Measurements from ENCODE around the gene GNAI3. TPM values are rescaled to one million over a fixed set of nuclear protein-coding genes. Genes with fewer than 3 reads are reported as not detected.

GNAI3 gene
- total RNA-seq, 1 donor from 2014 or later: 6.7 TPM

DNA sequence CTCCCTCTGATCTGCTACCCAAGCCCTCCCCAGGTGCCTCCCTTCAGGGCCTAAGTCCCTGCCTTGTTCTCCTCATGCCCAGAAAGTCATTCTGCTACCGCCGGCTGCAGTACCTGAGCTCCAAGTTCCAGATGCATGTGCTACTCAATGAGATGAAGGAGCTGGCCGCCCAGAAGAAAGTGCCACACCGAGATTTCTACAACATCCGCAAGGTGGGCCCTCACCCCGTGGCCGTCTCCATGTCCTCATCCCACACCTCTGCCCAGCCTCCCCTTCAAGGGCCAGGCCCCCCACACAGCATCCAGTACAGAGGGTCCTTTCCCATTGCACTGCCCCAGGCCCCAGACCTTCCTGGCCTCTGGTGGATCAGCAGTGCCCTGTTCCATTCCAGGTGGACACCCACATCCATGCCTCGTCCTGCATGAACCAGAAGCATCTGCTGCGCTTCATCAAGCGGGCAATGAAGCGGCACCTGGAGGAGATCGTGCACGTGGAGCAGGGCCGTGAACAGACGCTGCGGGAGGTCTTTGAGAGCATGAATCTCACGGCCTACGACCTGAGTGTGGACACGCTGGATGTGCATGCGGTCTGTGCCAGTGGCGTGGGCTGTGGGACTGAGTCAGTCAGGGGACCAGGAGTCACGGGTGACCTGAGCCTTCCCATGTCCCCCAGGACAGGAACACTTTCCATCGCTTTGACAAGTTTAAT lies 79.4 kb downstream of the GNAI3 start:
- no peak for ATAC-seq
- no peak overlapping the region for H3K27ac ChIP-seq
- TF ChIP-seq, protein P1, sequence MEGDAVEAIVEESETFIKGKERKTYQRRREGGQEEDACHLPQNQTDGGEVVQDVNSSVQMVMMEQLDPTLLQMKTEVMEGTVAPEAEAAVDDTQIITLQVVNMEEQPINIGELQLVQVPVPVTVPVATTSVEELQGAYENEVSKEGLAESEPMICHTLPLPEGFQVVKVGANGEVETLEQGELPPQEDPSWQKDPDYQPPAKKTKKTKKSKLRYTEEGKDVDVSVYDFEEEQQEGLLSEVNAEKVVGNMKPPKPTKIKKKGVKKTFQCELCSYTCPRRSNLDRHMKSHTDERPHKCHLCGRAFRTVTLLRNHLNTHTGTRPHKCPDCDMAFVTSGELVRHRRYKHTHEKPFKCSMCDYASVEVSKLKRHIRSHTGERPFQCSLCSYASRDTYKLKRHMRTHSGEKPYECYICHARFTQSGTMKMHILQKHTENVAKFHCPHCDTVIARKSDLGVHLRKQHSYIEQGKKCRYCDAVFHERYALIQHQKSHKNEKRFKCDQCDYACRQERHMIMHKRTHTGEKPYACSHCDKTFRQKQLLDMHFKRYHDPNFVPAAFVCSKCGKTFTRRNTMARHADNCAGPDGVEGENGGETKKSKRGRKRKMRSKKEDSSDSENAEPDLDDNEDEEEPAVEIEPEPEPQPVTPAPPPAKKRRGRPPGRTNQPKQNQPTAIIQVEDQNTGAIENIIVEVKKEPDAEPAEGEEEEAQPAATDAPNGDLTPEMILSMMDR (IDR thresholded peaks at IDR 0.05): no peak
- H3K36me3 ChIP-seq: peaks cover 51% of the 10 kb centered on the region
- DNase-seq: no peak
- H3K4me3 ChIP-seq: no peak overlapping the region
- H3K9me3 ChIP-seq: no peaks in the 10 kb centered on the region
- H3K27me3 ChIP-seq (ENCODE audit: low read depth): no peaks in the 10 kb centered on the region
- peaks cover 20% of the 10 kb centered on the region for H3K4me1 ChIP-seq
- intact Hi-C loops (cut with DNase I): no loop called here

DNA sequence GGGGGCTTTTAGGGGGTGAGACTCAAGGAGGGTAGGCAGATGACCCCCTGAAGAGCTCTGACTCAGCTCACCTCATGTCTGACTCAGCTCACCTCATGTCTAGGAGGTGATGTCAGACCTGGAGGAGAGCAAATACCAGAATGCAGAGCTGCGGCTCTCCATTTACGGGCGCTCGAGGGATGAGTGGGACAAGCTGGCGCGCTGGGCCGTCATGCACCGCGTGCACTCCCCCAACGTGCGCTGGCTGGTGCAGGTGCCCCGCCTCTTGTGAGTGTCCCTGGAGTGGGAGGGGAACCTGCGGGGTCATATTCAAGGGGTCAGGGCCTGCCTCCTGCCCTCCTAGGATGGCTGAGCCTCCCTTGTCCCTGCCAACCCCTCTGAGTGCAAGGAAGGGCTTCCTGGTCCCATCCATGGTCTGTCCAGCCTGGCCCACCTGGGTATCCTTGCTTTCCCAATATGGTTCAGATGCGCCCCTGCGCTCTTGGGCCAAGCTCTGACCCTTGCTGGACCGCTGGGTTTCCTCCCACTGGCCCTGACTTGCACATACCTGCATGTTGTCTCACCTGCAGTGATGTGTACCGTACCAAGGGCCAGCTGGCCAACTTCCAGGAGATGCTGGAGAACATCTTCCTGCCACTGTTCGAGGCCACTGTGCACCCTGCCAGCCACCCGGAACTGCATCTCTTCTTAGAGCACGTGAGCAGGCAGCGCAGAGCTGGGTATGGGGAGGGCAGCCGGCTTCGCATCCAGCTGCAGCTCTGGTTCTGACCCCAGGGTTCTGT lies 80.3 kb downstream of the GNAI3 start:
- intact Hi-C loops (cut with DNase I): no loop called here
- no peak overlapping the region for H3K4me3 ChIP-seq
- no peaks in the 10 kb centered on the region for H3K9me3 ChIP-seq
- TF ChIP-seq, protein P1 (IDR thresholded peaks at IDR 0.05): no peak
- DNase-seq (no peak), ATAC-seq (no peak)
- H3K27me3 ChIP-seq (ENCODE audit: low read depth): no peaks in the 10 kb centered on the region
- peaks cover 15% of the 10 kb centered on the region for H3K4me1 ChIP-seq
- H3K36me3 ChIP-seq: peaks cover 51% of the 10 kb centered on the region
- H3K27ac ChIP-seq: no peak overlapping the region

DNA sequence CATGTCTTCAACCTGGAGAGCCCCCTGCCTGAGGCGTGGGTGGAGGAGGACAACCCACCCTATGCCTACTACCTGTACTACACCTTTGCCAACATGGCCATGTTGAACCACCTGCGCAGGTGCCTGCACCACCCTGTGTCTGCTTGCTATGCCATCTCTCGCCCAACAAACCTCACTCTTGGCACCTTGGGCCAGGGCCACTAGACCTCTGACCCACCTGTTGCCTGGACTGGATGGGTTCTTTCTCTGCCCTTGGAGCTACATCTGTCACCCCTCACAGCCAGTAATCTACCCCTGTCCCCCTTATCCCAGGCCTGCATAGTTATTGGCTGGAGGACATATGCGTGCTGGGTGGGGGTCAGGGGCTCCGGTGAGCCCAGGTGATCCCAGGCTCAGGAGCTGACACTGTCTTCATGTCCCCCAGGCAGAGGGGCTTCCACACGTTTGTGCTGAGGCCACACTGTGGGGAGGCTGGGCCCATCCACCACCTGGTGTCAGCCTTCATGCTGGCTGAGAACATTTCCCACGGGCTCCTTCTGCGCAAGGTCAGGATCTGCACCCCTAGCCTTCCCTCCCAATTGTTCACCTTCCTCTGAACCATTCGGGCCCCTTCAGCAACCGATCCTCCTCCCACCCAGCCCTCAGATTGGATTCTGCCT lies 81.1 kb downstream of the GNAI3 start:
- ATAC-seq (no peak), DNase-seq (no peak)
- no peak overlapping the region for H3K4me3 ChIP-seq
- peaks cover 7% of the 10 kb centered on the region for H3K4me1 ChIP-seq
- H3K27me3 ChIP-seq (ENCODE audit: low read depth): no peaks in the 10 kb centered on the region
- H3K36me3 ChIP-seq: peaks cover 51% of the 10 kb centered on the region
- H3K27ac ChIP-seq: no peak overlapping the region
- no peaks in the 10 kb centered on the region for H3K9me3 ChIP-seq
- TF ChIP-seq, protein P1 (IDR thresholded peaks at IDR 0.05): no peak
- intact Hi-C loops (cut with DNase I): loop anchor here (10.0 kb wide), 1 partner anchor 85 kb away; the partner anchor contains the start of gene GNAI3

DNA sequence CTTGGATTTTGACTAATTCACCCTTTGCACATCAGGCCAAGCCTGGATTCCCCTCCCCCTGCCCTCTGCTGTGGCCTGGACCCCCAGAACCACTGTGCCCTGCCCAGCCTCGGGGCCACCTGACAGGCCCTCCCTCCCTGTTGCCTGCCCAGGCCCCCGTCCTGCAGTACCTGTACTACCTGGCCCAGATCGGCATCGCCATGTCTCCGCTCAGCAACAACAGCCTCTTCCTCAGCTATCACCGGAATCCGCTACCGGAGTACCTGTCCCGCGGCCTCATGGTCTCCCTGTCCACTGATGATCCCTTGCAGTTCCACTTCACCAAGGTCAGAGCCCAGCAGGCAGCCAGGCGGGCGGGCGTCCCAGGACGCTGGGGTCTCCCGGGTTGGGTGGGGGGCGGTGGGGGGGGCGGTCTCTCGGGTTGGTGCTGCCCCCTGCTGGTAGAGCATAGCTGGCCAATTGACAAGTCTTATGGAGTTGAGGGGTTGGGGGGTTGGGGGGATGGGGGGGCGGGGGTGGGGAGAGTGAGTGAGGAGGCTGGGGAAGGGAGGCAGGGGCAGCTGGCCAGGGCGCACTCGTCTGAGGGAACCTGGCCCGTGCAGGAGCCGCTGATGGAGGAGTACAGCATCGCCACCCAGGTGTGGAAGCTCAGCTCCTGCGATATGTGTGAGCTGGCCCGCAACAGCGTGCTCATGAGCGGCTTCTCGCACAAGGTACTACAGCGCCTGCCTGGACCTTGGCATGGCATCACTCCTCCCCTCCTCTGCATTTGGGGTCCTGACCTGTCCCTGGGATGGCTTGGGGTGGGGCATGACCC lies 81.9 kb downstream of the GNAI3 start:
- H3K27me3 ChIP-seq (ENCODE audit: low read depth): no peaks in the 10 kb centered on the region
- TF ChIP-seq, protein P1 (IDR thresholded peaks at IDR 0.05): peak; percentile 31
- ATAC-seq (peak in 1 of 2 donors; percentile 9), DNase-seq (no peak)
- no peak overlapping the region for H3K27ac ChIP-seq
- no peaks in the 10 kb centered on the region for H3K9me3 ChIP-seq
- H3K4me3 ChIP-seq: no peak overlapping the region
- H3K36me3 ChIP-seq: peaks cover 51% of the 10 kb centered on the region
- intact Hi-C loops (cut with DNase I): loop anchor here (10.0 kb wide), 1 partner anchor 85 kb away; the partner anchor contains the start of gene GNAI3
- H3K4me1 ChIP-seq: peaks cover 5% of the 10 kb centered on the region
